H1 (cell line): Measurements from ENCODE around the gene KCTD17.

Source experiments
- BCL11A ChIP-seq, 2 experiments: IDR thresholded peaks; one replicate each; pipeline ENCODE4 v1.6.1; 2011; ENCODE audit warnings: low read depth in 2 of 2, low read length in 2 of 2, mild to moderate bottlenecking in 2 of 2
- CHD2 ChIP-seq: IDR thresholded peaks from 2 replicates; pipeline ENCODE4 v1.6.1; 2012; ENCODE audit warnings: low read length, improper control_type of control experiment
- CREB1 ChIP-seq: IDR thresholded peaks from 2 replicates; pipeline ENCODE4 v1.6.1; 2012; ENCODE audit warnings: inconsistent platforms
- EZH2 ChIP-seq: fragments of 200-600 bp; sonication (generic); IDR thresholded peaks from 2 replicates; pipeline ENCODE4 v1.7.1; 2012; ENCODE audit warnings: low read depth, mild to moderate bottlenecking, moderate library complexity, low read length, inconsistent platforms; ENCODE audit not compliant: severe bottlenecking
- GTF2F1 ChIP-seq: IDR thresholded peaks from 2 replicates; pipeline ENCODE4 v1.6.1; 2012; ENCODE audit warnings: low read depth, low read length, improper control_type of control experiment, borderline replicate concordance
- KDM5A ChIP-seq: fragments of 200-600 bp; IDR thresholded peaks from 2 replicates; pipeline ENCODE4 v1.7.1; 2012; ENCODE audit warnings: mild to moderate bottlenecking, low read length, inconsistent platforms, mixed read lengths
- POLR2A ChIP-seq, 2 experiments: IDR thresholded peaks; 1 replicate in 1 of 2; 2 replicates in 1 of 2; pipeline ENCODE4 v1.6.1; 2011; ENCODE audit warnings: low read depth in 2 of 2, low read length in 2 of 2, mild to moderate bottlenecking in 2 of 2; ENCODE audit errors: control extremely low read depth in 1 of 2
- POLR2AphosphoS5 ChIP-seq: IDR thresholded peaks from 2 replicates; pipeline ENCODE4 v1.6.1; 2011; ENCODE audit warnings: low read depth, low read length
- SUZ12 ChIP-seq: fragments of 200-600 bp; sonication (generic); IDR thresholded peaks from 2 replicates; pipeline ENCODE4 v1.6.1; 2012; ENCODE audit warnings: mild to moderate bottlenecking, inconsistent platforms, low read length, moderate library complexity, mixed read lengths
- TCF12 ChIP-seq: IDR thresholded peaks from 2 replicates; pipeline ENCODE4 v1.6.1; 2011; ENCODE audit warnings: low read depth, mild to moderate bottlenecking, low read length
- YY1 ChIP-seq: IDR thresholded peaks from 2 replicates; pipeline ENCODE4 v1.6.1; 2011; ENCODE audit warnings: low read depth, mild to moderate bottlenecking, low read length
- ZNF274 ChIP-seq: IDR thresholded peaks from 2 replicates; pipeline ENCODE4 v1.7.0; 2012; ENCODE audit warnings: low read length, borderline replicate concordance; ENCODE audit errors: extremely low read depth
- TF ChIP-seq, protein P1 (sequence below), 3 experiments: IDR thresholded peaks; 1 replicate in 2 of 3; 2 replicates in 1 of 3; pipeline versions ENCODE4 v1.5.1 to v1.6.1; 2011; ENCODE audit warnings: low read length in 3 of 3, mild to moderate bottlenecking in 3 of 3, inconsistent platforms in 2 of 3, low read depth in 1 of 3, moderate library complexity in 1 of 3; ENCODE audit not compliant: insufficient read depth in 1 of 3; ENCODE audit errors: control extremely low read depth in 1 of 3

DNA sequence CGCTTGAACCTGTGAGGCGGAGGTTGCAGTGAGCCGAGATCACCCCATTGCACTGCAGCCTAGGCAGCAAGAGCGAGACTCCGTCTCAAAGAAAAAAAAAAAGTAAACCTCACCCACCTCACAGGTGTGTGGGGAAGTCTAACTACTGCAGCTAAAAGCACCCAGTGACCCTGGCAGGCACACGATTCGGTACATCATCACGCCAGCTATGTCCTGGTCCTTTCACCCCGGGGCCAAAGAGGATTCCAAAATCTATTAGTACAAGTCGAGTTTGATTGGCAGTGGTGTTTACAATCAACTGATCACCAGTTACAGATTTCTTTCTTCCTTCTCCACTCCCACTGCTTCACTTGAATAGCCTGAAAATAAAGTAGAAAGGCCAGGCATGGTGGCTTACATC lies 38.6 kb upstream of the KCTD17 start:
- no peak for TF ChIP-seq POLR2AphosphoS5
- no peak for TF ChIP-seq POLR2A (IDR thresholded peaks at IDR 0.05; ENCODE audit: control extremely low read depth in 1 of 2, low read depth in 2 of 2, low read length in 2 of 2)
- TF ChIP-seq, protein P1, sequence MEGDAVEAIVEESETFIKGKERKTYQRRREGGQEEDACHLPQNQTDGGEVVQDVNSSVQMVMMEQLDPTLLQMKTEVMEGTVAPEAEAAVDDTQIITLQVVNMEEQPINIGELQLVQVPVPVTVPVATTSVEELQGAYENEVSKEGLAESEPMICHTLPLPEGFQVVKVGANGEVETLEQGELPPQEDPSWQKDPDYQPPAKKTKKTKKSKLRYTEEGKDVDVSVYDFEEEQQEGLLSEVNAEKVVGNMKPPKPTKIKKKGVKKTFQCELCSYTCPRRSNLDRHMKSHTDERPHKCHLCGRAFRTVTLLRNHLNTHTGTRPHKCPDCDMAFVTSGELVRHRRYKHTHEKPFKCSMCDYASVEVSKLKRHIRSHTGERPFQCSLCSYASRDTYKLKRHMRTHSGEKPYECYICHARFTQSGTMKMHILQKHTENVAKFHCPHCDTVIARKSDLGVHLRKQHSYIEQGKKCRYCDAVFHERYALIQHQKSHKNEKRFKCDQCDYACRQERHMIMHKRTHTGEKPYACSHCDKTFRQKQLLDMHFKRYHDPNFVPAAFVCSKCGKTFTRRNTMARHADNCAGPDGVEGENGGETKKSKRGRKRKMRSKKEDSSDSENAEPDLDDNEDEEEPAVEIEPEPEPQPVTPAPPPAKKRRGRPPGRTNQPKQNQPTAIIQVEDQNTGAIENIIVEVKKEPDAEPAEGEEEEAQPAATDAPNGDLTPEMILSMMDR (IDR thresholded peaks at IDR 0.05; ENCODE audit: control extremely low read depth in 1 of 3, insufficient read depth in 1 of 3, low read depth in 1 of 3, low read length in 3 of 3) = no peak
- TF ChIP-seq GTF2F1 = no peak
- no peak for TF ChIP-seq EZH2
- TF ChIP-seq CREB1 = no peak
- TF ChIP-seq TCF12 = no peak
- TF ChIP-seq CHD2 = no peak
- no peak for TF ChIP-seq ZNF274
- TF ChIP-seq BCL11A (IDR thresholded peaks at IDR 0.05; ENCODE audit: low read depth in 2 of 2, low read length in 2 of 2) = no peak
- no peak for TF ChIP-seq YY1
- no peak for TF ChIP-seq SUZ12
- TF ChIP-seq KDM5A = no peak
